Astrocyte of the spinal cord (primary cell): ENCODE data around the gene UCMA.
"Not testable (repeated sequence)": the region's sequence is repeated elsewhere in the genome, so short reads cannot be mapped to it uniquely, and the experiment has no call there.

Experiments used
- DNase-seq: peaks from one replicate; pipeline ENCODE4 v3.0.0; 2011; ENCODE audit warnings: low read depth, low spot score
- H3K4me3 ChIP-seq: 2 replicates; pipeline ENCODE4 v1.5.1; 2011; ENCODE audit warnings: low read depth, mild to moderate bottlenecking, low read length, moderate library complexity
- in situ Hi-C: cut with HindIII; loops from 2 replicates; pipeline ENCODE4 v1.10.0; 2017; ENCODE audit warnings: low sequenced_read_pairs
- TF ChIP-seq, protein P1 (sequence below): IDR thresholded peaks from 2 replicates; pipeline ENCODE4 v1.5.1; 2012; ENCODE audit warnings: low read depth, mild to moderate bottlenecking, low read length, inconsistent platforms

Gene UCMA

DNA sequence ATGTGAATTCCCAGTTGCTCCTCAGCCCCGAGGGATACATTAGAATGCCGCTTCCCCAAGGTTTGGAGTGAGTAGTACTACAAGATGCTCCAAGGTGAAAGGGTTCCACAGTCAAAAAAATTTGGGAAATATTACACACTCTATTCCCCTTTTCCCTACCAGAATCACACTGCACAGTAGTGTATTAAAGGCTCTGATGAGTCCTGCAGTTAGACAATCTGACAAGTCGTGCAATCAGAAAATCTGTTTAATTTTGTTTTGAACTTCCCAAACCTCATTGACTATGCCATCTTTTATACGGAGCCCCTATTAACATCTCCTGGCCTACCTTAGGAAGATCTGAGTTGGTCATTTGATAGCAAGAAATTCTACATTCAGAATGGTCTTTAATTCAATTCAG lies 13.6 kb upstream of the UCMA start:
- in situ Hi-C loops = no loop called here

DNA sequence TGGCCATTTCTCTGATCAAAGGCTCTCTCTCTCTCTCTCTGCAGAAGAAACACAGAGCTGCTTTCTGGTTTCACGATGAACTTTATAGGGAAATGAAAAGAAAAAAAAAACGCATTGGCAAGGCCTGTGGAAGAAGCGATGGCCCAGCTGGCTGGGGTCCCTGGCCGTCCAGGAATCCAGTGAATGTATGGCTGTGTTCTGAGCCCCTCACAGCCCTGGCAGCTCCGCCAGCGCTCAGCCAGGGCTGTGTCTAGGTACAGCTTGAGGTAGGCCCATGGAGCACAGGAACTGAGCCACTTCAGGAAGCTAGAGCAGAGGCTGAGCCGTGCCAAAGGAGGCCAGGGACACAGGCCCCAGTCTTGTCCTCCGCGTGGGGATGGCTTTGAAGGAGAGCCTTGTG lies 13.1 kb upstream of the UCMA start:
- in situ Hi-C loops = no loop called here
- DNase-seq = no peak

More for the DNA sequence above, 13.6 kb upstream of the UCMA start:
- no peak for DNase-seq
- TF ChIP-seq, protein P1, sequence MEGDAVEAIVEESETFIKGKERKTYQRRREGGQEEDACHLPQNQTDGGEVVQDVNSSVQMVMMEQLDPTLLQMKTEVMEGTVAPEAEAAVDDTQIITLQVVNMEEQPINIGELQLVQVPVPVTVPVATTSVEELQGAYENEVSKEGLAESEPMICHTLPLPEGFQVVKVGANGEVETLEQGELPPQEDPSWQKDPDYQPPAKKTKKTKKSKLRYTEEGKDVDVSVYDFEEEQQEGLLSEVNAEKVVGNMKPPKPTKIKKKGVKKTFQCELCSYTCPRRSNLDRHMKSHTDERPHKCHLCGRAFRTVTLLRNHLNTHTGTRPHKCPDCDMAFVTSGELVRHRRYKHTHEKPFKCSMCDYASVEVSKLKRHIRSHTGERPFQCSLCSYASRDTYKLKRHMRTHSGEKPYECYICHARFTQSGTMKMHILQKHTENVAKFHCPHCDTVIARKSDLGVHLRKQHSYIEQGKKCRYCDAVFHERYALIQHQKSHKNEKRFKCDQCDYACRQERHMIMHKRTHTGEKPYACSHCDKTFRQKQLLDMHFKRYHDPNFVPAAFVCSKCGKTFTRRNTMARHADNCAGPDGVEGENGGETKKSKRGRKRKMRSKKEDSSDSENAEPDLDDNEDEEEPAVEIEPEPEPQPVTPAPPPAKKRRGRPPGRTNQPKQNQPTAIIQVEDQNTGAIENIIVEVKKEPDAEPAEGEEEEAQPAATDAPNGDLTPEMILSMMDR = no peak
- no peak overlapping the region for H3K4me3 ChIP-seq

DNA sequence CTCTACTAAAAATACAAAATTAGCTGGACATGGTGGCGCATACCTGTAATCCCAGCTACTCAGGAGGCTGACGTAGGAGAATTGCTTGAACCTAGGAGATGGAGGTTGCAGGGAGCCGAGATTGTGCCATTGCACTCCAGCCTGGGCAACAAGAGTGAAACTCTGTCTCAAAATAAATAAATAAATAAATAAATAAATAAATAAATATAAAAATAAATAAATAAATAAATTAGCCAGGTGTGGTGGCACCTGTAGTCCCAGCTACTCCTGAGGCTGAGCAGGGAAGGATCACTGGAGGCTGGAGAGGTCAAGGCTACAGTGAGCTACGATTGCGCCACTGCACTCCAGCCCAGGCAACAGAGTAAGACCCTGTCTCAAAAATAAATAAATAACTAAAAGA lies 8.1 kb upstream of the UCMA start:
- in situ Hi-C loops, H3K4me3 ChIP-seq, DNase-seq: not testable (repeated sequence)

More for the DNA sequence above, 13.1 kb upstream of the UCMA start:
- TF ChIP-seq, protein P1 = no peak
- no peak overlapping the region for H3K4me3 ChIP-seq

DNA sequence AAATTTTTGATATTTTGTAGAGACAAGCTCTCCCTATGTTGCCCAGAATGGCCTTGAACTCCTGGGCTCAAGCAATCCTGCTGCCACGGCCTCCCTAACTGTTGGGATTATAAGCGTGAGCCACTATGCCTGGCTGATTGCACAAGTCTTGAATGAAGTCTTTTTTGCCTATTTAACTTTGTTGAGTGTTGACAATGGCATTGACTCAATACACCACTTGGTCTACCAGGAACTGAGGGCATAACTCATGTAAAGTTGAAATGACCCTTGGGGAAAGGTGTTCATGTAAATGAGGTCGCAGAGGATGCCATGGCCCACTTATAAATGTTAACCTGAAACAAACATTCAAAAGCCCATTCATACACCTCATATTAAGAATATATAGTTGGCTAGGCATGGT lies 7.4 kb upstream of the UCMA start:
- TF ChIP-seq, protein P1 = no peak
- in situ Hi-C loops = no loop called here
- H3K4me3 ChIP-seq = no peak overlapping the region
- DNase-seq = no peak

DNA sequence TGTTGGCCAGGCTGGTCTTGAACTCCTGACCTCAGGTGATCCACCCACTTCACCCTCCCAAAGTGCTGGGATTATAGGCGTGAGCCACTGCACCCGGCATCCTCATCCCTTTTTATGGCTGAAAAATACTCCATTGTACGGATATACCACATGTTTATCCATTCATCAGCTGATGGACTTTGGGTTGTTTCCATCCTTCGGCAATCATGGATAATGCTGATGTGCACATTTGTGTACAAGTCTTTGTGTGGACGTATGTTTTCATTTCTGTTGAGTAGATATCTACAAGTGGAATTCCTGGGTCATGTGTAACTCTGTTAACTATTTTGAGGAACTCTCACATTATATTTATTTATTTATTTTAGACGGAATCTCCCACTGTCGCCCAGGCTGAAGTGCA lies 5.7 kb upstream of the UCMA start:
- no peak overlapping the region for H3K4me3 ChIP-seq
- TF ChIP-seq, protein P1 = no peak
- no peak for DNase-seq
- in situ Hi-C loops = no loop called here

DNA sequence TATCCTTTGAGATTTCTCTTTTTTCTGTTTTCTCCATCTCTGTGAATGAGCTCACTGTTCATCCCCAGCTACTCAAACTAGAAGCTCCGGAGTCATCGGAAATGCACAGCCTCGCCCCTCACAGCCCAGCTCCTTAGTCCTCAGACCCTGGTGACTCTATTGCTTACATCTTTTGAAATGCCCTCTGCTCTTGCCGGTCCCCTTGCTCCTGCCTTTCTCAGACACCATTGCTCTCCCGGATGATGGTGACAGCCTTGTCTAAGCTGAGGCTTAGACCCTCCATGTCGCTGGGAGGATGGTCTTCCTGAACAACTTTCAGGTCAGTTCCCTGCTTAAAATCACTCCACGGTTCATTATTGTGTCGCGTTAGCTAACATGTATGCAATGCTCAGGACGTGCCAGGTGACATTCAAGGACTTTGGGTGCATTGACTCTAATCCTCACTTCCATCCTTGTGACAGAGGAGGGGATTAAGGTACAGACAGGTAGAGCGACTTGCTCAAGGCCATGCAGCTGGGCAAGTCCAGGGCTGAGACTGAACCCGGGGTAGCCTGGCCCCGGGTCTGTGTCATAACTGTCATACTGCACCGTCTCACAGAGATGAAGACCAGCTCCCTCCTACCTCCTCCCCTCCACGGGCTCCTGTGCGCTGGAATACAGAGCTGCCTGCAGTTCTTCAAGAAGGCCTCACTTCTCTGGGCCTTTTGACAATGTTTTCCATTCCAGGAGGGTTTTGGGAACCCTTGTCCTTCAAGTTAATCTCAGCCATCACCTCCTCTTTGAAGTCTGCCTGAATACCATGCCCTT lies 4.3 kb upstream of the UCMA start:
- no peak overlapping the region for H3K4me3 ChIP-seq
- in situ Hi-C loops = no loop called here
- no peak for DNase-seq
- TF ChIP-seq, protein P1 = no peak

DNA sequence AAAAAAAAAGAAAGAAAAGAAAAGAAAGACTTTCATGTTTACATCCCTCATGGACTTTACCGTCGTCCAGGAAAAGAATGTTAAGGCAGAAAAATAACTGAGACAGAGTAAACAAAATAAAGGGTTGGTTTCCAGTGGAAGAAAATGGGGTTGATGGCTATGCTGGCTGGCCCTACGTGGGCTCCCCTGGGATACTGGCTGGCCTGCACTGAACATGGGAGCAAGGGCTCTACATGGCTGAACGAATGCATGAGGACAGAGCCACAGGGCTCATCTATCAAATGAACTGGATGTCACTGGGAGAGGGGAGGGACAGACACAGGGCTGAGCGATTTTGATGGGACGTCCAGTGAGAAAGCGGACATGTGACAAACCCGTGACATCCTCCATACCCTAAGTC lies 2.5 kb upstream of the UCMA start:
- TF ChIP-seq, protein P1 = no peak
- no peak overlapping the region for H3K4me3 ChIP-seq
- in situ Hi-C loops = no loop called here
- no peak for DNase-seq

DNA sequence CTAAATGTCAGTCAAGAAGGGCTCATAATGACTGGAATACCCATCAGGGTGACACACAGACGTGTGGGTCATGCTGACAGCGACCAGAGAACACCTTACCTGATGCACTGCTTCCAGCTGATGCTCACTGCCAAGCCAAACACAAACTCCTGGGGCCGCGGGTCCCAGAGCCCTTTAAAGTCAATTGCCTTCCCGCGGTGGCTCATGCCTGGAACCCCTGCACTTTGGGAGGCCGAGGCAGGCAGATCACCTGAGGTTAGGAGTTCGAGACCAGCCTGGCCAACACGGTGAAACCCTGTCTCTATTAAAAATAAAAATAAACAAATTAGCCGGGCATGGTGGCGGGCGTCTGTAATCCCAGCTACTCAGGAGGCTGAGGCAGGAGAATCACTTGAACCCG lies 562 bp upstream of the UCMA start:
- in situ Hi-C loops, DNase-seq, H3K4me3 ChIP-seq: not testable (repeated sequence)
